Endothelial cell of umbilical vein (primary cell): ENCODE data around the gene CMIP. TPM values are rescaled to one million over a fixed set of nuclear protein-coding genes. Genes with fewer than 3 reads are reported as not detected.

Source experiments
- BruUV-seq: library from RNA; stranded (reverse); fragments of 400-500 nt; replicated peaks from 2 replicates; lab custom pipeline; 2021; lab: Mats Ljungman, UMichigan
- CTCF ChIA-PET: fragments of 300-600, 350-600 bp; sonication (Branson Sonifier 250); formaldehyde crosslinking; loops from one replicate; lab custom pipeline; 2021; ENCODE audit warnings: antibody characterized with exemption, inconsistent platforms; lab: Charles Lee
- POLR2A ChIA-PET: fragments of 300-600, 350-600 bp; sonication (Branson Sonifier 250); formaldehyde crosslinking; loops from one replicate; lab custom pipeline; 2021; ENCODE audit warnings: antibody characterized with exemption, inconsistent platforms; lab: Charles Lee
- DNase-seq: peaks from one replicate; pipeline ENCODE4 v3.0.0-alpha.2; 2011; ENCODE audit warnings: low read depth, low spot score
- FAIRE-seq: peaks from 2 replicates; lab custom pipeline; 2011; peaks lifted over from hg19 to GRCh38; lab: Jason Lieb, UNC
- H2AFZ ChIP-seq: 2 replicates; pipeline ENCODE4 v1.6.0; 2012; ENCODE audit warnings: low read depth, low read length, control low read depth, inconsistent platforms
- H3K27ac ChIP-seq: 2 replicates; pipeline ENCODE4 v1.5.1; 2011; ENCODE audit warnings: low read depth, mild to moderate bottlenecking, control low read depth, low read length, moderate library complexity; ENCODE audit not compliant: insufficient read depth
- H3K27me3 ChIP-seq, 2 experiments: 2 replicates each; pipeline versions ENCODE4 v1.6.0 to v1.6.1; 2011; ENCODE audit warnings: low read length in 2 of 2, mixed read lengths in 1 of 2; ENCODE audit not compliant: control insufficient read depth in 2 of 2, insufficient read depth in 2 of 2
- H3K36me3 ChIP-seq, 2 experiments: 2 replicates in 1 of 2; 3 replicates in 1 of 2; pipeline ENCODE4 v1.5.1; 2011; ENCODE audit warnings: low read length in 2 of 2, mild to moderate bottlenecking in 1 of 2, moderate library complexity in 1 of 2; ENCODE audit not compliant: control insufficient read depth in 2 of 2, insufficient read depth in 2 of 2; ENCODE audit errors: extremely low read depth in 1 of 2
- H3K4me1 ChIP-seq: 3 replicates; pipeline ENCODE4 v1.5.1; 2011; ENCODE audit warnings: mild to moderate bottlenecking, low read length; ENCODE audit not compliant: control insufficient read depth, insufficient read depth; ENCODE audit errors: extremely low read depth
- H3K4me2 ChIP-seq: 2 replicates; pipeline ENCODE4 v1.6.1; 2011; ENCODE audit warnings: low read length, control low read depth, mixed read lengths; ENCODE audit not compliant: insufficient read depth
- H3K4me3 ChIP-seq, 3 experiments: fragments of 200-600 bp in 1 of 3; sonication (generic), shearing (Covaris generic) in 1 of 3; replicated peaks in 1 of 3; 2 replicates each; pipeline ENCODE4 v1.5.1; 2011 to 2016; ENCODE audit warnings: control low read depth in 3 of 3, low read length in 3 of 3, mild to moderate bottlenecking in 2 of 3, inconsistent platforms in 1 of 3, low read depth in 1 of 3, moderate library complexity in 1 of 3; ENCODE audit not compliant: insufficient read depth in 1 of 3
- H3K79me2 ChIP-seq: 2 replicates; pipeline ENCODE4 v1.6.0; 2012; ENCODE audit warnings: low read length, inconsistent platforms; ENCODE audit not compliant: control insufficient read depth, insufficient read depth
- H3K9ac ChIP-seq: replicated peaks from 2 replicates; pipeline ENCODE3; 2011; ENCODE audit warnings: low read length, control low read depth; ENCODE audit not compliant: insufficient read depth; ENCODE audit errors: extremely low read depth
- H3K9me1 ChIP-seq: replicated peaks from 3 replicates; pipeline ENCODE4 v1.6.0; 2011; ENCODE audit warnings: mild to moderate bottlenecking, low read length; ENCODE audit not compliant: control insufficient read depth, insufficient read depth; ENCODE audit errors: extremely low read depth
- H3K9me3 ChIP-seq: replicated peaks from 2 replicates; pipeline ENCODE4 v1.5.1; 2012; ENCODE audit warnings: low read length, inconsistent platforms; ENCODE audit not compliant: control insufficient read depth, insufficient read depth
- H4K20me1 ChIP-seq: replicated peaks from 2 replicates; pipeline ENCODE3; 2011; ENCODE audit warnings: mild to moderate bottlenecking, low read length; ENCODE audit not compliant: control insufficient read depth, insufficient read depth; ENCODE audit errors: extremely low read depth
- EZH2 ChIP-seq: IDR thresholded peaks from 2 replicates; pipeline ENCODE4 v1.6.1; 2012; ENCODE audit warnings: borderline replicate concordance, low read depth, mild to moderate bottlenecking, moderate library complexity, low read length, inconsistent platforms; ENCODE audit not compliant: severe bottlenecking
- FOS ChIP-seq: IDR thresholded peaks from 2 replicates; pipeline ENCODE4 v1.6.1; 2011; ENCODE audit warnings: mild to moderate bottlenecking, low read length, moderate library complexity, borderline replicate concordance; ENCODE audit not compliant: insufficient read depth
- GATA2 ChIP-seq: IDR thresholded peaks from 2 replicates; pipeline ENCODE4 v1.7.0; 2011; ENCODE audit warnings: low read depth, mild to moderate bottlenecking, moderate library complexity, mixed read lengths, low read length; ENCODE audit not compliant: insufficient read length, insufficient read depth
- MAX ChIP-seq: IDR thresholded peaks from 2 replicates; pipeline ENCODE4 v1.6.1; 2011; ENCODE audit not compliant: insufficient read depth, insufficient read length
- MYC ChIP-seq: IDR thresholded peaks from one replicate; pipeline ENCODE4 v1.6.1; 2011; ENCODE audit warnings: mild to moderate bottlenecking, low read depth, low read length
- POLR2A ChIP-seq: IDR thresholded peaks from 2 replicates; pipeline ENCODE4 v1.6.1; 2012; ENCODE audit warnings: low read depth, mild to moderate bottlenecking, control low read depth, low read length
- POLR2AphosphoS5 ChIP-seq: IDR thresholded peaks from 2 replicates; pipeline ENCODE4 v1.6.1; 2012; ENCODE audit warnings: low read depth, mild to moderate bottlenecking, control low read depth, low read length, moderate library complexity; ENCODE audit not compliant: insufficient read depth
- dilution Hi-C: fragments of 300-500 bp; cut with MboI; formaldehyde crosslinking; loops from one replicate; pipeline ENCODE4 v1.15.0; 2019; ENCODE audit warnings: low sequenced_read_pairs; ENCODE audit not compliant: extremely low pct_ligation_motif_present
- intact Hi-C: fragments of 100-400 bp; cut with micrococcal nuclease; formaldehyde crosslinking; loops from one replicate; pipeline ENCODE4 v1.10.0; 2022
- polyA plus RNA-seq, 4 experiments: library from polyadenylated mRNA; depleted of rRNA in 3 of 4; stranded (reverse) in 3 of 4; unstranded in 1 of 4; fragments of >200 nt; gene quantifications; 2 replicates each; pipeline versions ENCODE4 v1.2.1 to v1.2.3, GENCODE V29; 2011 to 2012; ENCODE audit warnings: missing spikeins in 1 of 4
- total RNA-seq: library from RNA; stranded (reverse); gene quantifications from 2 replicates; pipeline ENCODE4 v1.2.3, GENCODE V29; 2021

The CMIP gene
- total and polyA plus RNA-seq, 2 donors (not counting 3 experiments of a cell fraction or from before 2014, with no cell fraction given) = 29.0 to 101 TPM

- FAIRE-seq (peak; percentile 94), DNase-seq (peak; percentile 59)
- BruUV-seq = no TSS peak
- H3K27ac ChIP-seq = no peak overlapping the region
- H3K9ac ChIP-seq = no peak overlapping the region
- dilution Hi-C loops (loop anchor here (25.0 kb wide), 1 partner anchor 359 kb away; no protein-coding TSS in a partner anchor), intact Hi-C loops (loop anchor here (2.0 kb wide), 1 partner anchor 127 kb away; no protein-coding TSS in a partner anchor)
- H3K9me3 ChIP-seq = no peaks in the 10 kb centered on the region
- no peaks in the 10 kb centered on the region for H3K36me3 ChIP-seq
- H4K20me1 ChIP-seq = no peaks in the 10 kb centered on the region
- CTCF ChIA-PET = no interaction called here
- no peaks in the 10 kb centered on the region for H3K79me2 ChIP-seq
- H3K4me2 ChIP-seq = peak overlapping the region; percentile 40
- TF ChIP-seq POLR2AphosphoS5 = peak; percentile 32
- TF ChIP-seq POLR2A = peak; percentile 38
- no peak for TF ChIP-seq GATA2
- H3K4me3 ChIP-seq = peak overlapping the region in 2 of 3 experiments; percentile 6 to 7
- peak overlapping the region; percentile 87 for H2AFZ ChIP-seq
- H3K4me1 ChIP-seq = peaks cover 5% of the 10 kb centered on the region
- H3K27me3 ChIP-seq = no peaks in the 10 kb centered on the region
- no peaks in the 10 kb centered on the region for H3K9me1 ChIP-seq
- POLR2A ChIA-PET = no interaction called here
Observed at GRCh38 chr16:81745704-81746558, 301.3 kb downstream of the CMIP start.

GRCh38 chr16:81746566-81746965 is 302.0 kb downstream of the CMIP start:
- Histone ChIP-seq H3K79me2 (no peaks in the 10 kb centered on the region), H3K4me3 (peak overlapping the region in 1 of 3 experiments; percentile 4), H2AFZ (peak overlapping the region; percentile 87), H3K36me3 (no peaks in the 10 kb centered on the region), H3K27ac (no peak overlapping the region), H3K9me3 (no peaks in the 10 kb centered on the region), H3K9me1 (no peaks in the 10 kb centered on the region), H3K9ac (no peak overlapping the region), H3K4me1 (peaks cover 5% of the 10 kb centered on the region), H4K20me1 (no peaks in the 10 kb centered on the region), H3K27me3 (no peaks in the 10 kb centered on the region), H3K4me2 (peak overlapping the region; percentile 40)
- intact Hi-C loops = loop anchor here (2.0 kb wide), 1 partner anchor 126 kb away; no protein-coding TSS in a partner anchor
- dilution Hi-C loops = loop anchor here (25.0 kb wide), 1 partner anchor 359 kb away; no protein-coding TSS in a partner anchor
- ChIA-PET POLR2A (no interaction called here), CTCF (no interaction called here)
- DNase-seq (peak; percentile 13), FAIRE-seq (no peak)
- no TSS peak for BruUV-seq
- TF ChIP-seq MYC = no peak
- no peak for TF ChIP-seq FOS
- no peak for TF ChIP-seq EZH2
- TF ChIP-seq MAX = no peak
- no peak for TF ChIP-seq GATA2
